A549 treated with AZD9567 at 1 μM for 4 hours (cell line): ENCODE measurements around the gene AHSP. TPM values are rescaled to one million over a fixed set of nuclear protein-coding genes. Genes with fewer than 3 reads are reported as not detected.

Source experiments
- total RNA-seq: library from RNA; stranded (reverse); fragments of 200-300 nt; extraction: Qiagen RNA extraction; gene quantifications from 5 replicates; pipeline ENCODE4 v1.2.3, GENCODE V29; 2022; ENCODE audit not compliant: insufficient read depth

Gene AHSP, protein sequence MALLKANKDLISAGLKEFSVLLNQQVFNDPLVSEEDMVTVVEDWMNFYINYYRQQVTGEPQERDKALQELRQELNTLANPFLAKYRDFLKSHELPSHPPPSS
- total RNA-seq: not detected in 5 replicates

GRCh38 chr16:31527734-31528274 is at the start of gene AHSP:
AHSP (plus strand) TSS chr16:31527900; CDS start chr16:31528140, 240 bp downstream.

GRCh38 chr16:31483081-31483480 is 44.6 kb upstream of the AHSP start, which contains the start of gene SLC5A2:
SLC5A2 (plus strand) TSS chr16:31483123; CDS start chr16:31483137, 14 bp downstream.

GRCh38 chr16:31507929-31508705 is 19.6 kb upstream of the AHSP start, which contains the start of gene RUSF1:
RUSF1 (minus strand) TSS chr16:31508391; CDS start chr16:31508373, 18 bp downstream.

Other genes with a start within 250 kb of the AHSP start
- 0.85 to 1.7 TPM (median 1.3 TPM) in 4 of 5 replicates, not detected in the other for gene ITGAX, start 172.7 kb upstream of the AHSP start, total RNA-seq
- not detected in 5 replicates for gene ITGAD, start 134.6 kb upstream of the AHSP start, total RNA-seq
- not detected in 5 replicates for gene COX6A2, start 99.5 kb upstream of the AHSP start, total RNA-seq
- 0.09 to 0.20 TPM (median 0.13 TPM) in 4 of 5 replicates, not detected in the other for gene ZNF843, start 85.1 kb upstream of the AHSP start, total RNA-seq
- 7.0 to 13.3 TPM (median 10.6 TPM) in 5 replicates for gene ARMC5, start 68.4 kb upstream of the AHSP start, total RNA-seq
- gene TGFB1I1, start 55.7 kb upstream of the AHSP start, total RNA-seq: 36.2 to 91.1 TPM (median 45.2 TPM) in 5 replicates
- 0.13 to 0.56 TPM (median 0.38 TPM) in 4 of 5 replicates, not detected in the other for gene SLC5A2, start 44.8 kb upstream of the AHSP start, total RNA-seq
- gene RUSF1, start 19.5 kb upstream of the AHSP start, total RNA-seq: 34.9 to 59.2 TPM (median 55.7 TPM) in 5 replicates